K562 (cell line): ENCODE results near the gene GEMIN2. TPM values are rescaled to one million over a fixed set of nuclear protein-coding genes. Genes with fewer than 3 reads are reported as not detected.

Experiments used
- GABPB2 ChIP-seq: fragments of 250-450 bp; sonication (Bioruptor Pico); conservative IDR thresholded peaks from 2 replicates; pipeline ENCODE4 v1.5.1; 2021; ENCODE audit warnings: mild to moderate bottlenecking
- KDM5B ChIP-seq: fragments of 200-600 bp; sonication (generic); IDR thresholded peaks from 2 replicates; pipeline ENCODE4 v1.6.1; 2012; ENCODE audit warnings: low read depth, mild to moderate bottlenecking, moderate library complexity, low read length, control low read depth, inconsistent platforms; ENCODE audit not compliant: insufficient replicate concordance
- NFYB ChIP-seq: IDR thresholded peaks from 2 replicates; pipeline ENCODE4 v1.6.1; 2011; ENCODE audit warnings: mild to moderate bottlenecking, moderate library complexity; ENCODE audit not compliant: insufficient read length; ENCODE audit errors: extremely low read depth
- NR2C2 ChIP-seq, 2 experiments: fragments of 200-800 bp in 1 of 2; sonication (Bioruptor generic) in 1 of 2; sonication (generic) in 1 of 2; formaldehyde crosslinking in 1 of 2; IDR thresholded peaks; 2 replicates each; pipeline versions ENCODE4 v1.6.1 to v1.8.0; 2016 to 2022; ENCODE audit warnings: mild to moderate bottlenecking in 1 of 2, missing compliant biosample characterization in 1 of 2, missing genetic modification characterization in 1 of 2, missing genetic modification reagents in 1 of 2
- PHB2 ChIP-seq: fragments of 450-650 bp; IDR thresholded peaks from 2 replicates; pipeline ENCODE4 v1.6.1; 2017; ENCODE audit warnings: low read depth
- PURB ChIP-seq: sonication (generic); formaldehyde crosslinking; IDR thresholded peaks from 2 replicates; pipeline ENCODE4 v1.9.0; 2021; ENCODE audit warnings: low read depth, mild to moderate bottlenecking, missing genetic modification reagents
- RBM34 ChIP-seq: fragments of 200-400 bp; formaldehyde crosslinking; IDR thresholded peaks from 2 replicates; pipeline ENCODE4 v1.6.1; 2018; ENCODE audit warnings: low read length, borderline replicate concordance; ENCODE audit not compliant: insufficient read depth
- SRF ChIP-seq, 2 experiments: fragments of 250-450, 450-650 bp in 1 of 2; sonication (Bioruptor Pico) in 1 of 2; sonication (generic) in 1 of 2; formaldehyde crosslinking; IDR thresholded peaks; 2 replicates each; pipeline versions ENCODE4 v1.5.0 to v1.5.1; 2020 to 2022; ENCODE audit warnings: mild to moderate bottlenecking in 1 of 2, missing genetic modification reagents in 1 of 2
- WHSC1 ChIP-seq: IDR thresholded peaks from one replicate; pipeline ENCODE4 v1.6.1; 2012; ENCODE audit warnings: low read length, control low read depth, inconsistent platforms
- ZFPM2 ChIP-seq: fragments of 250-450 bp; sonication (Bioruptor Pico); IDR thresholded peaks from 2 replicates; pipeline ENCODE4 v1.5.1; 2022; ENCODE audit warnings: mild to moderate bottlenecking
- ZNF561 ChIP-seq: fragments of 450-650 bp; formaldehyde crosslinking; conservative IDR thresholded peaks from 2 replicates; pipeline ENCODE4 v1.4.0; 2020; ENCODE audit warnings: mild to moderate bottlenecking, moderate library complexity
- polyA plus RNA-seq, 8 experiments: library from polyadenylated mRNA; depleted of rRNA in 4 of 8; stranded (reverse) in 5 of 8; unstranded in 3 of 8; fragments of >200 nt; fragmentation: Nextera tagmentation in 2 of 8; fragmentation: Illumina TruSeq in 1 of 8; extraction: Ambion mirVana in 2 of 8; extraction: Trizol in 1 of 8; gene quantifications; 2 replicates each; pipeline versions ENCODE4 v1.2.1 to v1.2.3, GENCODE V29; 2011 to 2014; ENCODE audit warnings: inconsistent platforms in 1 of 8, missing spikeins in 1 of 8
- total RNA-seq, 7 experiments: library from RNA; depleted of rRNA in 6 of 7; stranded (reverse); fragments of >200 nt in 6 of 7; fragmentation: Illumina TruSeq in 2 of 7; extraction: Trizol in 2 of 7; gene quantifications; 2 replicates each; pipeline versions ENCODE4 v1.2.1 to v1.2.3, GENCODE V29; 2011 to 2021; ENCODE audit warnings: low replicate concordance in 1 of 7
- TF ChIP-seq, protein P1 (sequence below), 2 experiments: fragments of 450-650 bp in 1 of 2; sonication (generic) in 1 of 2; formaldehyde crosslinking; conservative IDR thresholded peaks; 2 replicates each; pipeline versions ENCODE4 v1.4.0 to v1.8.1; 2020 to 2022; ENCODE audit warnings: mild to moderate bottlenecking in 1 of 2, missing genetic modification reagents in 1 of 2
- TF ChIP-seq, protein P2 (sequence below), 2 experiments: fragments of 450-650 bp; IDR thresholded peaks; 2 replicates each; pipeline ENCODE4 v1.6.1; 2016
- TF ChIP-seq, protein P3 (sequence below): fragments of 200-800 bp; sonication (Bioruptor generic); IDR thresholded peaks from 2 replicates; pipeline ENCODE4 v1.6.1; 2017; ENCODE audit warnings: missing genetic modification characterization, missing compliant biosample characterization
- TF ChIP-seq, protein P4 (sequence below): sonication (generic); formaldehyde crosslinking; IDR thresholded peaks from 2 replicates; pipeline ENCODE4 v1.9.0; 2022; ENCODE audit warnings: mild to moderate bottlenecking, missing genetic modification reagents
- TF ChIP-seq, protein P5 (sequence below): sonication (generic); formaldehyde crosslinking; IDR thresholded peaks from 2 replicates; pipeline ENCODE4 v1.8.1; 2023; ENCODE audit warnings: mild to moderate bottlenecking, missing genetic modification reagents
- TF ChIP-seq, protein P6 (sequence below): sonication (generic); formaldehyde crosslinking; IDR thresholded peaks from 2 replicates; pipeline ENCODE4 v1.8.0; 2023; ENCODE audit warnings: mild to moderate bottlenecking, missing genetic modification reagents

Gene GEMIN2
- total and polyA plus RNA-seq, 9 of the 15 experiments (the other 6 are each of a cell fraction or from before 2014, with no cell fraction given): 23.0 to 87.6 (median 45.5) TPM

DNA sequence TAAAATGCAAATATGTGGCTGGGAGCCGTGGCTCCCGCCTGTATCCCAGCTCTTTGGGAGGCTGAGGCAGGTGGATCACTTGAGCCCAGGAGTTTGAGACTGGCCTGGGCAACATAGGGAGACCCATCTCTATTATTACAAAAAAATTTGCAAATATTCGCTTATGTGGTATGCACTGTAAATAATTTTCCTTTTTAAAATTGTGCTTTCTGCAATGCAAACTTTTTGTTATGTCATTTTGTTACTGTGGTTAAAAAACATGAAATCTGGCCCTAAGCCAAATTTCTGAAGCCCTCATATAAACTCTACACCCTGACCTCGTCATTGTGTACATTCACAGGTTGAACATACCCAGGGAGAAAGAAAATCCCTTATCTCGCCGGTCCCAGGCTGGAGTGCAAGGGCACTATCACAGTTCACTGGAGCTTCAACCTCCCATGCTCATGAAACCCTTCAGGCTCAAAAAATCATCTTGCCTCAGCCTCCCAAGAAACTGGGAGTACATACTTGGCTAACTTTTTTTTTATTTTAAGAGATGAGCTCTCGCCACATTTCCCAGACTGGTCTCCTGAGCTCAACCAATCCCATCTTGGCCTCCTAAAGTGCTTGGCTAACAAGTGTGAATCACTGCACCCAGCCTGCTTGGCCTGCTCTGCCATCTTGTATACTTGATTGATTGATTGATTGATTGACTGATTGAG lies 31.3 kb downstream of the GEMIN2 start (continued):
- TF ChIP-seq, protein P1, sequence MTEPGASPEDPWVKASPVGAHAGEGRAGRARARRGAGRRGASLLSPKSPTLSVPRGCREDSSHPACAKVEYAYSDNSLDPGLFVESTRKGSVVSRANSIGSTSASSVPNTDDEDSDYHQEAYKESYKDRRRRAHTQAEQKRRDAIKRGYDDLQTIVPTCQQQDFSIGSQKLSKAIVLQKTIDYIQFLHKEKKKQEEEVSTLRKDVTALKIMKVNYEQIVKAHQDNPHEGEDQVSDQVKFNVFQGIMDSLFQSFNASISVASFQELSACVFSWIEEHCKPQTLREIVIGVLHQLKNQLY (CRISPR knock-in tag; conservative IDR thresholded peaks at IDR 0.05): no peak
- TF ChIP-seq SRF (CRISPR knock-in tag; IDR thresholded peaks at IDR 0.05) (no peak), PURB (CRISPR knock-in tag) (no peak), GABPB2 (CRISPR knock-in tag) (no peak), NFYB (no peak), KDM5B (no peak), NR2C2 (CRISPR knock-in tag; IDR thresholded peaks at IDR 0.05) (no peak), NR2C2 (tag; IDR thresholded peaks at IDR 0.05) (peak; percentile 81), RBM34 (no peak), PHB2 (no peak), ZFPM2 (CRISPR knock-in tag) (no peak), ZNF561 (CRISPR knock-in tag) (no peak), WHSC1 (no peak)
- TF ChIP-seq, protein P2, sequence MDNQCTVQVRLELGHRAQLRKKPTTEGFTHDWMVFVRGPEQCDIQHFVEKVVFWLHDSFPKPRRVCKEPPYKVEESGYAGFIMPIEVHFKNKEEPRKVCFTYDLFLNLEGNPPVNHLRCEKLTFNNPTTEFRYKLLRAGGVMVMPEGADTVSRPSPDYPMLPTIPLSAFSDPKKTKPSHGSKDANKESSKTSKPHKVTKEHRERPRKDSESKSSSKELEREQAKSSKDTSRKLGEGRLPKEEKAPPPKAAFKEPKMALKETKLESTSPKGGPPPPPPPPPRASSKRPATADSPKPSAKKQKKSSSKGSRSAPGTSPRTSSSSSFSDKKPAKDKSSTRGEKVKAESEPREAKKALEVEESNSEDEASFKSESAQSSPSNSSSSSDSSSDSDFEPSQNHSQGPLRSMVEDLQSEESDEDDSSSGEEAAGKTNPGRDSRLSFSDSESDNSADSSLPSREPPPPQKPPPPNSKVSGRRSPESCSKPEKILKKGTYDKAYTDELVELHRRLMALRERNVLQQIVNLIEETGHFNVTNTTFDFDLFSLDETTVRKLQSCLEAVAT (IDR thresholded peaks at IDR 0.05): no peak
- TF ChIP-seq, protein P3, sequence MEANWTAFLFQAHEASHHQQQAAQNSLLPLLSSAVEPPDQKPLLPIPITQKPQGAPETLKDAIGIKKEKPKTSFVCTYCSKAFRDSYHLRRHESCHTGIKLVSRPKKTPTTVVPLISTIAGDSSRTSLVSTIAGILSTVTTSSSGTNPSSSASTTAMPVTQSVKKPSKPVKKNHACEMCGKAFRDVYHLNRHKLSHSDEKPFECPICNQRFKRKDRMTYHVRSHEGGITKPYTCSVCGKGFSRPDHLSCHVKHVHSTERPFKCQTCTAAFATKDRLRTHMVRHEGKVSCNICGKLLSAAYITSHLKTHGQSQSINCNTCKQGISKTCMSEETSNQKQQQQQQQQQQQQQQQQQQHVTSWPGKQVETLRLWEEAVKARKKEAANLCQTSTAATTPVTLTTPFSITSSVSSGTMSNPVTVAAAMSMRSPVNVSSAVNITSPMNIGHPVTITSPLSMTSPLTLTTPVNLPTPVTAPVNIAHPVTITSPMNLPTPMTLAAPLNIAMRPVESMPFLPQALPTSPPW (CRISPR knock-in tag): no peak
- TF ChIP-seq, protein P4, sequence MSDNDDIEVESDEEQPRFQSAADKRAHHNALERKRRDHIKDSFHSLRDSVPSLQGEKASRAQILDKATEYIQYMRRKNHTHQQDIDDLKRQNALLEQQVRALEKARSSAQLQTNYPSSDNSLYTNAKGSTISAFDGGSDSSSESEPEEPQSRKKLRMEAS (CRISPR knock-in tag): no peak
- TF ChIP-seq, protein P5, sequence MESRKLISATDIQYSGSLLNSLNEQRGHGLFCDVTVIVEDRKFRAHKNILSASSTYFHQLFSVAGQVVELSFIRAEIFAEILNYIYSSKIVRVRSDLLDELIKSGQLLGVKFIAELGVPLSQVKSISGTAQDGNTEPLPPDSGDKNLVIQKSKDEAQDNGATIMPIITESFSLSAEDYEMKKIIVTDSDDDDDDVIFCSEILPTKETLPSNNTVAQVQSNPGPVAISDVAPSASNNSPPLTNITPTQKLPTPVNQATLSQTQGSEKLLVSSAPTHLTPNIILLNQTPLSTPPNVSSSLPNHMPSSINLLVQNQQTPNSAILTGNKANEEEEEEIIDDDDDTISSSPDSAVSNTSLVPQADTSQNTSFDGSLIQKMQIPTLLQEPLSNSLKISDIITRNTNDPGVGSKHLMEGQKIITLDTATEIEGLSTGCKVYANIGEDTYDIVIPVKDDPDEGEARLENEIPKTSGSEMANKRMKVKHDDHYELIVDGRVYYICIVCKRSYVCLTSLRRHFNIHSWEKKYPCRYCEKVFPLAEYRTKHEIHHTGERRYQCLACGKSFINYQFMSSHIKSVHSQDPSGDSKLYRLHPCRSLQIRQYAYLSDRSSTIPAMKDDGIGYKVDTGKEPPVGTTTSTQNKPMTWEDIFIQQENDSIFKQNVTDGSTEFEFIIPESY: no peak
- TF ChIP-seq, protein P6, sequence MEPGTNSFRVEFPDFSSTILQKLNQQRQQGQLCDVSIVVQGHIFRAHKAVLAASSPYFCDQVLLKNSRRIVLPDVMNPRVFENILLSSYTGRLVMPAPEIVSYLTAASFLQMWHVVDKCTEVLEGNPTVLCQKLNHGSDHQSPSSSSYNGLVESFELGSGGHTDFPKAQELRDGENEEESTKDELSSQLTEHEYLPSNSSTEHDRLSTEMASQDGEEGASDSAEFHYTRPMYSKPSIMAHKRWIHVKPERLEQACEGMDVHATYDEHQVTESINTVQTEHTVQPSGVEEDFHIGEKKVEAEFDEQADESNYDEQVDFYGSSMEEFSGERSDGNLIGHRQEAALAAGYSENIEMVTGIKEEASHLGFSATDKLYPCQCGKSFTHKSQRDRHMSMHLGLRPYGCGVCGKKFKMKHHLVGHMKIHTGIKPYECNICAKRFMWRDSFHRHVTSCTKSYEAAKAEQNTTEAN (CRISPR knock-in tag): no peak
